Measurements from ENCODE around the gene PRR29.

GRCh38 chr17:64017381-64017980 lies 19.3 kb downstream of the PRR29 start:
- TF ChIP-seq CTCF (IDR thresholded peaks at IDR 0.05; ENCODE audit: low read depth, low read length) = peak; percentile 17; the same call in 1 of the 2 replicates
- TF ChIP-seq EZH2phosphoT487 (IDR thresholded peaks at IDR 0.05; ENCODE audit: low read depth) = no peak
